ENCODE results near the gene ADISSP.

- TF ChIP-seq CTCF (IDR thresholded peaks at IDR 0.05; ENCODE audit: low read length): no peak
- no peak for TF ChIP-seq EZH2 (IDR thresholded peaks at IDR 0.05; ENCODE audit: borderline replicate concordance, low read length)
These were observed 35.7 kb upstream of the ADISSP start for GRCh38 chr20:3803289-3803688.

Measured in OCI-LY1 (cell line).